GM23248 (cell line): ENCODE results near the gene TMEM50B.

Source experiments
- EZH2 ChIP-seq: fragments of 200-600 bp; sonication (generic); IDR thresholded peaks from 2 replicates; pipeline ENCODE4 v1.6.1; 2018; ENCODE audit warnings: antibody characterized with exemption, mild to moderate bottlenecking; ENCODE audit not compliant: insufficient read depth, poor library complexity, severe bottlenecking
- EZH2phosphoT487 ChIP-seq: fragments of 200-600 bp; sonication (generic); IDR thresholded peaks from 2 replicates; pipeline ENCODE4 v1.6.1; 2018; ENCODE audit warnings: antibody characterized with exemption, moderate library complexity, mild to moderate bottlenecking, low read depth; ENCODE audit not compliant: insufficient read depth

DNA sequence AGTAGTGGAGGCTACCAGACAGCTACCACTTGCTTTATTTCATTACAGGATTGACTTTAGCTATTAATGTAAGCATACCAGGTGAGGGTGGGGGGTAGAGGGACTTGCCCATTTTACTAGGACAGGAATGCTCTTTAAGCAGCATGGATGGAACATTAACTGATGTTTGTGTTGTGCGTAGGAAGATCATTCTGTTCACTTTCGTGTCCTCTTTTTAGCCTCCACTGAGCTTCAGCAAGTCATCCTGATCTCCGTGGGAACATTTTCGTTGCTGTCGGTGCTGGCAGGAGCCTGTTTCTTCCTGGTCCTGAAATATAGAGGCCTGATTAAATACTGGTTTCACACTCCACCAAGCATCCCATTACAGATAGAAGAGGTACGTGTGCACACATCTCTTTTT is 47.3 kb downstream of the TMEM50B start:
- TF ChIP-seq EZH2, result no peak
- TF ChIP-seq EZH2phosphoT487, result no peak
